Neural cell (in vitro differentiated cells): Measurements from ENCODE around the gene CLDN6. TPM values are rescaled to one million over a fixed set of nuclear protein-coding genes. Genes with fewer than 3 reads are reported as not detected.

Experiments
- H2AFZ ChIP-seq: fragments of 200-600, 300-800 bp; sonication (generic), shearing (Covaris generic); 2 replicates; pipeline ENCODE4 v1.6.0; 2014; ENCODE audit warnings: low read depth, mild to moderate bottlenecking, antibody characterized with exemption, low read length, moderate library complexity
- H3F3A ChIP-seq: fragments of 200-600 bp; shearing (Covaris generic); 2 replicates; pipeline ENCODE4 v1.6.1; 2016; ENCODE audit warnings: mild to moderate bottlenecking, moderate library complexity, mixed read lengths, antibody characterized with exemption, low read length; ENCODE audit not compliant: insufficient read depth, poor library complexity, severe bottlenecking
- H3K27ac ChIP-seq: fragments of 200-600, 300-800 bp; sonication (generic), shearing (Covaris generic); 2 replicates; pipeline ENCODE4 v1.5.1; 2014; ENCODE audit warnings: mild to moderate bottlenecking, low read length, moderate library complexity
- H3K27me3 ChIP-seq: fragments of 300-800, 200-600 bp; sonication (generic), shearing (Covaris generic); 2 replicates; pipeline ENCODE4 v1.6.0; 2014; ENCODE audit warnings: mild to moderate bottlenecking, low read depth, low read length, moderate library complexity; ENCODE audit not compliant: insufficient read depth
- H3K36me3 ChIP-seq: fragments of 300-800, 200-600 bp; sonication (generic), shearing (Covaris generic); 2 replicates; pipeline ENCODE4 v1.5.1; 2014; ENCODE audit warnings: mild to moderate bottlenecking, antibody characterized with exemption, low read length, moderate library complexity; ENCODE audit not compliant: insufficient read depth
- H3K4me2 ChIP-seq: fragments of 300-800, 200-600 bp; sonication (generic), shearing (Covaris generic); 2 replicates; pipeline ENCODE4 v1.6.0; 2014; ENCODE audit warnings: mild to moderate bottlenecking, low read length
- H3K4me3 ChIP-seq: fragments of 300-800, 200-600 bp; sonication (generic), shearing (Covaris generic); 2 replicates; pipeline ENCODE4 v1.5.1; 2014; ENCODE audit warnings: mild to moderate bottlenecking, low read length, moderate library complexity
- H3K79me2 ChIP-seq: fragments of 200-600 bp; shearing (Covaris generic); replicated peaks from 2 replicates; pipeline ENCODE4 v1.6.0; 2014; ENCODE audit warnings: mild to moderate bottlenecking, low read length, moderate library complexity; ENCODE audit not compliant: insufficient read depth
- H3K9ac ChIP-seq: fragments of 300-800, 200-600 bp; sonication (generic), shearing (Covaris generic); 2 replicates; pipeline ENCODE4 v1.6.1; 2016; ENCODE audit warnings: mild to moderate bottlenecking, low read length, mixed read lengths
- H3K9me2 ChIP-seq: fragments of 200-600 bp; shearing (Covaris generic); 2 replicates; pipeline ENCODE4 v1.6.1; 2016; ENCODE audit warnings: mild to moderate bottlenecking, low read length, mixed read lengths; ENCODE audit not compliant: insufficient read depth
- H3K9me3 ChIP-seq: fragments of 200-600, 300-800 bp; sonication (generic), shearing (Covaris generic); 2 replicates; pipeline ENCODE4 v1.6.1; 2016; ENCODE audit warnings: mild to moderate bottlenecking, mixed run types, low read length, moderate library complexity, mixed read lengths
- H4K20me1 ChIP-seq: fragments of 200-600 bp; shearing (Covaris generic); 2 replicates; pipeline ENCODE4 v1.6.1; 2016; ENCODE audit warnings: mild to moderate bottlenecking, mixed run types; ENCODE audit not compliant: insufficient read depth
- CTCF ChIP-seq: fragments of 450-650 bp; IDR thresholded peaks from 2 replicates; pipeline ENCODE4 v1.5.1; 2014; ENCODE audit warnings: antibody characterized with exemption, mild to moderate bottlenecking, moderate library complexity; ENCODE audit not compliant: poor library complexity, severe bottlenecking
- EP300 ChIP-seq: fragments of 450-650 bp; conservative IDR thresholded peaks from 2 replicates; pipeline ENCODE4 v1.6.1; 2014; ENCODE audit warnings: antibody characterized with exemption, mild to moderate bottlenecking, moderate library complexity; ENCODE audit not compliant: poor library complexity, severe bottlenecking
- EZH2 ChIP-seq: fragments of 200-600, 300-800 bp; shearing (Covaris generic), sonication (generic); IDR thresholded peaks from 2 replicates; pipeline ENCODE4 v1.6.1; 2014; ENCODE audit warnings: antibody characterized with exemption, low read length, borderline replicate concordance, mild to moderate bottlenecking; ENCODE audit not compliant: insufficient read depth, poor library complexity, severe bottlenecking
- MXI1 ChIP-seq: fragments of 450-650 bp; conservative IDR thresholded peaks from 2 replicates; pipeline ENCODE4 v1.6.1; 2014; ENCODE audit warnings: antibody characterized with exemption, mild to moderate bottlenecking; ENCODE audit not compliant: poor library complexity, severe bottlenecking
- POLR2AphosphoS5 ChIP-seq: IDR thresholded peaks from 2 replicates; pipeline ENCODE4 v1.6.1; 2012
- RAD21 ChIP-seq: fragments of 450-650 bp; conservative IDR thresholded peaks from 2 replicates; pipeline ENCODE4 v1.6.1; 2014; ENCODE audit warnings: antibody characterized with exemption, mild to moderate bottlenecking, moderate library complexity
- REST ChIP-seq: IDR thresholded peaks from 2 replicates; pipeline ENCODE4 v1.6.1; 2012; ENCODE audit warnings: borderline replicate concordance
- SMC3 ChIP-seq: fragments of 450-650 bp; conservative IDR thresholded peaks from 2 replicates; pipeline ENCODE4 v1.6.1; 2014; ENCODE audit warnings: antibody characterized with exemption, mild to moderate bottlenecking, moderate library complexity; ENCODE audit not compliant: poor library complexity
- TAF1 ChIP-seq: IDR thresholded peaks from 2 replicates; pipeline ENCODE4 v1.6.1; 2012; ENCODE audit warnings: low read depth
- polyA plus RNA-seq: library from polyadenylated mRNA; depleted of rRNA; stranded (reverse); fragments of >200 nt; gene quantifications from 2 replicates; pipeline ENCODE4 v1.2.3, GENCODE V29; 2014

Gene CLDN6
- polyA plus RNA-seq, 1 donor from 2014 or later, result not detected

- Histone ChIP-seq H3K9ac (no peak within 1 kb of the TSS), H3F3A (no peaks in the 10 kb centered on the region), H3K9me3 (no peaks in the 10 kb centered on the region), H3K79me2 (no peaks in the 10 kb centered on the region), H2AFZ (no peak within 1 kb of the TSS), H3K36me3 (no peaks in the 10 kb centered on the region), H3K4me2 (peak within 1 kb of the TSS; percentile 49), H3K27me3 (peaks cover 79% of the 10 kb centered on the region), H3K27ac (no peak within 1 kb of the TSS), H4K20me1 (no peaks in the 10 kb centered on the region), H3K9me2 (no peaks in the 10 kb centered on the region), H3K4me3 (peak within 1 kb of the TSS; percentile 65)
- TF ChIP-seq REST (no peak), MXI1 (peak; percentile 25), POLR2AphosphoS5 (peak; percentile 42), EP300 (no peak), EZH2 (no peak)
Observed at GRCh38 chr16:3045758-3046640, 28.0 kb upstream of the CLDN6 start, which contains the start of gene MMP25. Gene MMP25 (plus strand): TSS chr16:3046561. CDS start chr16:3046918, 357 bp downstream.

- H3K36me3 ChIP-seq, result no peaks in the 10 kb centered on the region
- H3K79me2 ChIP-seq, result no peaks in the 10 kb centered on the region
- no peaks in the 10 kb centered on the region for H3K9me2 ChIP-seq
- no peaks in the 10 kb centered on the region for H3F3A ChIP-seq
- H3K27ac ChIP-seq, result no peak overlapping the region
- no peak overlapping the region for H3K4me3 ChIP-seq
- H3K4me2 ChIP-seq, result no peak overlapping the region
- H3K27me3 ChIP-seq, result peaks cover 80% of the 10 kb centered on the region
- no peaks in the 10 kb centered on the region for H4K20me1 ChIP-seq
- H3K9ac ChIP-seq, result no peak overlapping the region
- TF ChIP-seq MXI1, result no peak
- no peak for TF ChIP-seq RAD21
- TF ChIP-seq SMC3, result no peak
- no peak for TF ChIP-seq CTCF
- TF ChIP-seq EZH2, result no peak
- TF ChIP-seq REST, result no peak
- no peak for TF ChIP-seq POLR2AphosphoS5
- TF ChIP-seq EP300, result no peak
- TF ChIP-seq TAF1, result no peak
- H3K9me3 ChIP-seq, result no peaks in the 10 kb centered on the region
- H2AFZ ChIP-seq, result no peak overlapping the region
Observed at GRCh38 chr16:3044708-3045107, 26.7 kb upstream of the CLDN6 start.
